Mucosa of descending colon (tissue), 3 donors: ENCODE measurements around the gene NAV1. TPM values are rescaled to one million over a fixed set of nuclear protein-coding genes. Genes with fewer than 3 reads are reported as not detected.
"Not testable (repeated sequence)": the region's sequence is repeated elsewhere in the genome, so short reads cannot be mapped to it uniquely, and the experiment has no call there.

Source experiments
- ATAC-seq: fragments of 200-7000 bp; cut with Tn5 transposase; one replicate; pipeline ENCODE4 v1.9.1; 2020; ENCODE audit warnings: mild to moderate bottlenecking, moderate library complexity
- DNase-seq, 3 donors: peaks; one replicate each; pipeline ENCODE4 v3.0.0-alpha.2; 2020
- H3K36me3 ChIP-seq: fragments of 200-600 bp; one replicate; pipeline ENCODE4 v1.8.0; 2021; ENCODE audit warnings: low read depth, mild to moderate bottlenecking
- H3K4me1 ChIP-seq: fragments of 200-600 bp; one replicate; pipeline ENCODE4 v1.8.0; 2021; ENCODE audit warnings: low read depth, mild to moderate bottlenecking
- H3K4me3 ChIP-seq: fragments of 200-600 bp; one replicate; pipeline ENCODE4 v1.8.0; 2021; ENCODE audit warnings: mild to moderate bottlenecking
- H3K9me3 ChIP-seq: fragments of 200-600 bp; one replicate; pipeline ENCODE4 v1.8.0; 2021; ENCODE audit warnings: mild to moderate bottlenecking
- intact Hi-C, 2 donors: fragments of 100-400 bp; cut with DNase I in 1 of 2; cut with micrococcal nuclease in 1 of 2; formaldehyde crosslinking; loops; one replicate each; pipeline versions ENCODE4 v1.11.0 to v1.11.1; 2022; cut with DNase I, micrococcal nuclease
- total RNA-seq, 3 donors: library from RNA; stranded (reverse); fragmentation: NEBNext Ultra II Directional in 2 of 3; extraction: Animal tissue kit (Norgen Biotek cat#: 25700) in 2 of 3; gene quantifications; one replicate each; pipeline versions ENCODE4 v1.2.1 to v1.2.4, GENCODE V29; 2021 to 2023
- TF ChIP-seq, protein P1 (sequence below): fragments of 200-600 bp; IDR thresholded peaks from one replicate; pipeline ENCODE4 v1.8.0; 2022; ENCODE audit warnings: antibody characterized with exemption, mild to moderate bottlenecking
- donor health status: DM: no; HTN: no; CAD: no; lungs with moderate emphysema.
- donor health status: DM: no; HTN: no; CAD: no.
- donor health status: DM: no; HTN: yes; CAD: no.

Gene NAV1
- total RNA-seq, 3 donors from 2014 or later = 13.7 to 64.3 (median 16.7) TPM

DNA sequence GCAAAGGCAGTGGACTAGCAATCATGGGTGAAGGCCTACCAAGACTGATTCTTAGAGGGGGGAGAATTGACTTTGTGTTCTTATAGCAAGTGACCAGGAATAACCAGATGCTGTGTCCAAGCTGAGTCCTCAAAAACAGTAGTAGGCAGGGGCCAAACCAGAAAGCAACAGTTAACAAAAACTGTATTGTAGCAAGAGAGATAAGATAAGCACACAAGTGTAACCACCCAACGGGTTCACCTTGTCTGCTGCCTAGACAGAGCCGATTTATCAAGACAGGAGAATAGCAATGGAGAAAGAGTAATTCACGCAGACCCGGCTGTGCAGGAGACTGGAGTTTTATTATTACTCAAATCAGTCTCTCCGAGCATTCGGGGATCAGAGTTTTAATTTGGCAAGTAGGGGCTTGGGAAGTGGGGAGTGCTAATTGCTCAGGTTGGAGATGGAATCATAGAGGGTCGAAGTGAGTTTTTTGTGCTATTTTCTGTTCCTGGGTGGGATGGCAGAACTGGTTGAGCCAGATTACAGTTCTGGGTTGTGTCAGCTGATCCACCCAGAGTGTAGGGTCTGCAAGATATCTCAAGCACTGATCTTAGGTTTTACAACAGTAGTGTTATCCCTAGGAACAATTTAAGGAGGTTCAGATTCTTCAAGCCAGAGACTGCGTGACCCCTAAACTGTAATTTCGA lies 23.7 kb upstream of the NAV1 start:
- Histone ChIP-seq H3K4me1 (peaks cover 4% of the 10 kb centered on the region), H3K36me3 (no peaks in the 10 kb centered on the region), H3K4me3 (no peak overlapping the region), H3K9me3 (no peaks in the 10 kb centered on the region)
- no peak for DNase-seq
- no peak for ATAC-seq
- TF ChIP-seq, protein P1, sequence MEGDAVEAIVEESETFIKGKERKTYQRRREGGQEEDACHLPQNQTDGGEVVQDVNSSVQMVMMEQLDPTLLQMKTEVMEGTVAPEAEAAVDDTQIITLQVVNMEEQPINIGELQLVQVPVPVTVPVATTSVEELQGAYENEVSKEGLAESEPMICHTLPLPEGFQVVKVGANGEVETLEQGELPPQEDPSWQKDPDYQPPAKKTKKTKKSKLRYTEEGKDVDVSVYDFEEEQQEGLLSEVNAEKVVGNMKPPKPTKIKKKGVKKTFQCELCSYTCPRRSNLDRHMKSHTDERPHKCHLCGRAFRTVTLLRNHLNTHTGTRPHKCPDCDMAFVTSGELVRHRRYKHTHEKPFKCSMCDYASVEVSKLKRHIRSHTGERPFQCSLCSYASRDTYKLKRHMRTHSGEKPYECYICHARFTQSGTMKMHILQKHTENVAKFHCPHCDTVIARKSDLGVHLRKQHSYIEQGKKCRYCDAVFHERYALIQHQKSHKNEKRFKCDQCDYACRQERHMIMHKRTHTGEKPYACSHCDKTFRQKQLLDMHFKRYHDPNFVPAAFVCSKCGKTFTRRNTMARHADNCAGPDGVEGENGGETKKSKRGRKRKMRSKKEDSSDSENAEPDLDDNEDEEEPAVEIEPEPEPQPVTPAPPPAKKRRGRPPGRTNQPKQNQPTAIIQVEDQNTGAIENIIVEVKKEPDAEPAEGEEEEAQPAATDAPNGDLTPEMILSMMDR = no peak
- intact Hi-C loops = loop anchor here in 1 of 2 donors (10.0 kb wide), 1 partner anchor 70 kb away; no protein-coding TSS in a partner anchor

DNA sequence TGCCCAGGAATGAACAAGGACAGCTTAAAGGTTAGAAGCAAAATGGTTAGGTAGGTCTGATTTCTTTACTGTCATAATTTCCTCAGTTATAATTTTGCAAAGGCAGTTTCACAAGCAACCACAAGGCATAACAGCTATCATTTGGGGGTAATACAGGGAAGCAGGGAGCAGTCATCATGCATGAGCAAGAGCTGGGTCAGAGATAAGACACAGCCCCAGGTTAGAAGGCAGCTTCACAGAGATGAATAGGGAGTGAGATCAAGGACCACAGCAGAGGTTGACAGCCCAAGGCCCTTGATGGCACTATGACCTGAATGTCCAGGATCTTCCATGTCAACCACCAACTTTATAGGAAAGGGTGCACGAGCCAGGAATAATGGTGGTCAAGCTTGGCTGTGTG lies 23.0 kb upstream of the NAV1 start:
- DNase-seq = no peak
- TF ChIP-seq, protein P1 = no peak

DNA sequence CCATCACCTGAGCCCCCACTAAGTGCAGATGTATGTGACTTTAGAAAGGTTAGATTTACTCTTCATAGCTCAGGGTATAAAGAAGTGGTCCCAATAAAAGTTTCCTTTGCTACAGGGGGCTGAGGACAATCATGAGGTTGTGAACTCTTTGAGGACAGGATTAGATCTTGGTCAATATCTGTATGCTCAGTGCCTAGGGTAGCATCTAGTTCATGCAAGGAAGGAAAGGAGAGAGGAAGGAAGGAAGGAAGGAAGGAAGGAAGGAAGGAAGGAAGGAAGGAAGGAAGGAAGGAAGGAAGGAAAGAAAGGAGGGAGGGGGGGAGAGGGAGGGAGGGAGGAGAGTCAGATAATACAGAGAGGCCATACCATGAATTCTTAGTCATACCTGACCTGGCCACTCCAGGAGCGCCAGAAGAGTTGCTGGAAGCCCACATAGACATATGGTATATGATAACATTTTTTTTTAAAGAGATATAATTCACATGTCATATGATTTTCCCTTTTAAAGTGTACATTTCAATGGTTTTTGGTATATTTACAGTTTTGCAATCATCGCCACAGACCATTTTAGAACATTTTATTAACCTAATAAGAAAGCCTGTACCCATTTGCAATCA lies 22.3 kb upstream of the NAV1 start:
- DNase-seq (no peak), ATAC-seq (no peak)
- Histone ChIP-seq H3K9me3 (no peaks in the 10 kb centered on the region), H3K4me1 (peaks cover 4% of the 10 kb centered on the region), H3K4me3 (no peak overlapping the region), H3K36me3 (no peaks in the 10 kb centered on the region)
- intact Hi-C loops = loop anchor here in 1 of 2 donors (10.0 kb wide), 1 partner anchor 72 kb away; no protein-coding TSS in a partner anchor
- TF ChIP-seq, protein P1 = no peak

More for the DNA sequence above, 23.0 kb upstream of the NAV1 start:
- H3K36me3 ChIP-seq = no peaks in the 10 kb centered on the region
- no peak for ATAC-seq
- H3K9me3 ChIP-seq = no peaks in the 10 kb centered on the region
- peaks cover 4% of the 10 kb centered on the region for H3K4me1 ChIP-seq
- intact Hi-C loops = loop anchor here in 1 of 2 donors (10.0 kb wide), 1 partner anchor 71 kb away; no protein-coding TSS in a partner anchor
- no peak overlapping the region for H3K4me3 ChIP-seq

DNA sequence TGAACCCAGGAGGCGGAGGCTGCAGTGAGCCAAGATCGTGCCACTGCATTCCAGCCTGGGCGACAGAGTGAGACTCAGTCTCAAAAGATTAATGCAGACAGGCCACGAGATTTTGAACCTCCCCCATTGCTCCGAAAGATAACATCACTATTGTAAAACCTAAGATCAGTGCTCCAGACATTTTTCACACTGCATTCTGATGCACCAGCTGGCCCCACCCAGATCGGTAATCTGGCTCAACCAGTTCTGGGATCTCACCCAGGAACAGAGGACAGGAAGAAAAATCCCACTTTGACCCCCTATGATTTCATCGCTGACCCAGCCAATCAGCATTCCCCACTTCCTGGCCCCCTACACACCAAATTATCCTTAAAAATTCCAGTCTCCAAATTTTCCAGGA lies 21.3 kb upstream of the NAV1 start:
- intact Hi-C loops = loop anchor here in 1 of 2 donors (10.0 kb wide), 1 partner anchor 73 kb away; no protein-coding TSS in a partner anchor
- TF ChIP-seq, protein P1 = no peak
- Histone ChIP-seq H3K4me1 (peaks cover 2% of the 10 kb centered on the region), H3K4me3 (no peak overlapping the region), H3K9me3 (no peaks in the 10 kb centered on the region), H3K36me3 (no peaks in the 10 kb centered on the region)
- peak in 1 of 3 donors; percentile 59 for DNase-seq
- peak; percentile 60 for ATAC-seq

DNA sequence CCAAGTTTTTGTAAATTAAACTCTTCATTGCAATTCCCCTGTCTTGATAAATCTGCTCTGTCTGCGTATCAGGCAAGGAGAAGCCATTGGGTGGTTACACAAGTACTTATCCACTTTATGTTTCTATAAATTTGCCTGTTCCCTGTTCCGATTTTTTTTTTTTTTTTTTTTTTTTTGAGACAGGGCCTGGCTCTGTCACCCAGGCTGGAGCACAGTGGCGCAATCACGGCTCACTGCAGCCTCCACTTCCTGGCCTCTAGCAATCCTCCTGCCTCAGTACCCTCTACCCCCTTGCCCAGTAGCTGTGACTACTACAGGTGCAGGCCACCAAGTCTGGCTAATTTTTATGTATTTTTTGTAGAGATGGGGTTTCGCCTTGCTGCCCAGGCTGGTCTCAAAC lies 20.9 kb upstream of the NAV1 start:
- DNase-seq (no peak), ATAC-seq (no peak)
- Histone ChIP-seq H3K4me3 (no peak overlapping the region), H3K9me3 (no peaks in the 10 kb centered on the region), H3K36me3 (no peaks in the 10 kb centered on the region), H3K4me1 (no peaks in the 10 kb centered on the region)
- intact Hi-C loops = loop anchor here in 1 of 2 donors (10.0 kb wide), 1 partner anchor 73 kb away; no protein-coding TSS in a partner anchor
- TF ChIP-seq, protein P1 = no peak

DNA sequence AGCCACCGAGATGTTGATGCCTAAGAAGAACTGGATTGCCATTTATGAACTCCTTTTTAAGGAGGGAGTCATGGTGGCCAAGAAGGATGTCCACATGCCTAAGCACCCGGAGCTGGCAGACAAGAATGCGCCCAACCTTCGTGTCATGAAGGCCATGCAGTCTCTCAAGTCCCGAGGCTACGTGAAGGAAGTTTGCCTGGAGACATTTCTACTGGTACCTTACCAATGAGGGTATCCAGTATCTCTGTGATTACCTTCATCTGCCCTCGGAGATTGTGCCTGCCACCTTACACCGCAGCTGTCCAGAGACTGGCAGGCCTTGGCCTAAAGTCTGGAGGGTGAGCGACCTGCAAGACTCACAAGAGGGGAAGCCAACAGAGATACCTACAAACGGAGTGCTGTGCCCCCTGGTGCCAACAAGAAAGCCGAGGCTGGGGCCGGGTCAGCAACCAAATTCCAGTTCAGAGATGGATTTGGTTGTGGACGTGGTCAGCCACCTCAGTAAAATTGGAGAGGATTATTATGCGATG lies 18.8 kb upstream of the NAV1 start:
- DNase-seq, H3K4me3 ChIP-seq, H3K36me3 ChIP-seq, H3K4me1 ChIP-seq, H3K9me3 ChIP-seq, intact Hi-C loops, ATAC-seq: not testable (repeated sequence)
